Spleen (tissue), 11 donors: Measurements from ENCODE around the gene SGPL1. TPM values are rescaled to one million over a fixed set of nuclear protein-coding genes. Genes with fewer than 3 reads are reported as not detected.

ENCODE experiments used
- DNase-seq: peaks from one replicate; pipeline ENCODE4 v3.0.0-alpha.2; 2020
- H3K27ac ChIP-seq, 8 donors: fragments of 200-600 bp; sonication (generic) in 7 of 8; 1 replicate in 4 of 8; 2 replicates in 4 of 8; pipeline versions ENCODE4 v1.5.0 to v1.8.0; 2016 to 2021; ENCODE audit warnings: inconsistent platforms in 4 of 8, mild to moderate bottlenecking in 4 of 8, moderate library complexity in 1 of 8
- H3K27me3 ChIP-seq, 7 donors: fragments of 200-600 bp; sonication (generic) in 6 of 7; replicated peaks in 1 of 7; 1 replicate in 4 of 7; 2 replicates in 3 of 7; pipeline versions ENCODE4 v1.5.0 to v1.8.0; 2016 to 2021; ENCODE audit warnings: inconsistent platforms in 3 of 7, mild to moderate bottlenecking in 1 of 7
- H3K36me3 ChIP-seq, 6 donors: fragments of 200-600 bp; sonication (generic) in 5 of 6; 1 replicate in 4 of 6; 2 replicates in 2 of 6; pipeline versions ENCODE4 v1.5.0 to v1.8.0; 2016 to 2021; ENCODE audit warnings: inconsistent platforms in 2 of 6
- H3K4me1 ChIP-seq, 6 donors: fragments of 200-600 bp; sonication (generic) in 5 of 6; 1 replicate in 3 of 6; 2 replicates in 3 of 6; pipeline versions ENCODE4 v1.5.0 to v1.8.0; 2016 to 2021; ENCODE audit warnings: inconsistent platforms in 3 of 6
- H3K4me3 ChIP-seq, 8 donors: fragments of 200-600 bp; sonication (generic) in 7 of 8; 1 replicate in 4 of 8; 2 replicates in 4 of 8; pipeline versions ENCODE4 v1.5.0 to v1.8.0; 2016 to 2021; ENCODE audit warnings: inconsistent platforms in 4 of 8, mild to moderate bottlenecking in 4 of 8, moderate library complexity in 2 of 8
- H3K9me3 ChIP-seq, 8 donors: fragments of 200-600 bp; sonication (generic) in 7 of 8; 1 replicate in 4 of 8; 2 replicates in 4 of 8; pipeline versions ENCODE4 v1.5.0 to v1.8.0; 2016 to 2021; ENCODE audit warnings: inconsistent platforms in 4 of 8
- CTCF ChIP-seq, 11 experiments: fragments of 200-600 bp in 7 of 11; fragments of 450-650 bp in 4 of 11; sonication (generic) in 4 of 11; IDR thresholded peaks in 8 of 11; conservative IDR thresholded peaks in 3 of 11; 1 replicate in 7 of 11; 2 replicates in 4 of 11; pipeline versions ENCODE4 v1.4.0 to v1.8.0; 2016 to 2021; ENCODE audit warnings: antibody characterized with exemption in 11 of 11, inconsistent platforms in 4 of 11, mild to moderate bottlenecking in 1 of 11
- POLR2A ChIP-seq, 3 donors: fragments of 450-650 bp; IDR thresholded peaks; one replicate each; pipeline ENCODE4 v1.5.1; 2017; ENCODE audit warnings: antibody characterized with exemption in 3 of 3, mild to moderate bottlenecking in 1 of 3
- POLR2AphosphoS5 ChIP-seq, 3 donors: sonication (generic); formaldehyde crosslinking; IDR thresholded peaks; one replicate each; pipeline ENCODE4 v1.5.1; 2017; ENCODE audit warnings: antibody characterized with exemption in 3 of 3
- WGBS, 5 donors: extraction: QIAGEN DNeasy Blood & Tissue Kit in 3 of 5; methylation state at CpG; one replicate each; pipeline versions ENCODE4 v1.1.5 to v1.1.7; 2013 to 2018; 5-methylcytosine and 5-hydroxymethylcytosine counted together
- intact Hi-C: fragments of 100-400 bp; cut with DNase I; formaldehyde crosslinking; loops from one replicate; pipeline ENCODE4 v1.15.0; 2023; ENCODE audit warnings: low total_unique reads
- polyA plus RNA-seq, 3 donors: library from polyadenylated mRNA; stranded (reverse); fragments of 200-250 nt; gene quantifications; one replicate each; pipeline ENCODE4 v1.2.1, GENCODE V29; 2013
- total RNA-seq, 7 donors: library from RNA; depleted of rRNA in 3 of 7; stranded (reverse); fragments of >200 nt in 3 of 7; fragmentation: NEBNext Ultra II Directional in 4 of 7; extraction: Animal tissue kit (Norgen Biotek cat#: 25700) in 4 of 7; gene quantifications; one replicate each; pipeline versions ENCODE4 v1.1.0 to v1.2.1, GENCODE V29; 2016 to 2021
- donor health status: healthy with polysubstance abuse.
- donor health status: DM: no; HTN: no; CAD: no; lungs with moderate emphysema.
- donor health status: DM: no; HTN: no; CAD: no.
- donor health status: Bipolar disorder and iron deficiency.
- donor health status: healthy.
- donor health status: DM: no; HTN: no; CAD: no.
- donor health status: DM: yes; HTN: yes; CAD: no.

SGPL1 gene
- total and polyA plus RNA-seq, 10 donors: 6.8 to 75.1 (median 60.7) TPM

- Histone ChIP-seq H3K4me1 (no peaks in the 10 kb centered on the region), H3K27ac (no peak overlapping the region), H3K27me3 (no peaks in the 10 kb centered on the region), H3K4me3 (no peak overlapping the region), H3K9me3 (no peaks in the 10 kb centered on the region), H3K36me3 (no peaks in the 10 kb centered on the region)
- TF ChIP-seq POLR2AphosphoS5 (IDR thresholded peaks at IDR 0.05): no peak
- no peak for TF ChIP-seq POLR2A (IDR thresholded peaks at IDR 0.05)
- no peak for TF ChIP-seq CTCF (IDR thresholded peaks at IDR 0.05 in 8 of 11, conservative IDR thresholded peaks at IDR 0.05 in 3 of 11)
- no peak for DNase-seq
- 89 to 99% (median 98%) methylated on average over 3 of the region's 3 CpGs for WGBS, 5 donors
- intact Hi-C loops: no loop called here
Observed at GRCh38 chr10:70805619-70806215, 10.0 kb upstream of the SGPL1 start.

- Histone ChIP-seq H3K4me3 (no peak overlapping the region), H3K27me3 (no peaks in the 10 kb centered on the region), H3K9me3 (no peaks in the 10 kb centered on the region), H3K27ac (no peak overlapping the region), H3K4me1 (no peaks in the 10 kb centered on the region), H3K36me3 (no peaks in the 10 kb centered on the region)
- intact Hi-C loops: no loop called here
- DNase-seq: no peak
- 83 to 100% (median 96%) methylated on average over 1 of the region's 1 CpG for whole genome bisulfite sequencing, 5 donors
- no peak for TF ChIP-seq CTCF (IDR thresholded peaks at IDR 0.05 in 8 of 11, conservative IDR thresholded peaks at IDR 0.05 in 3 of 11)
- no peak for TF ChIP-seq POLR2AphosphoS5 (IDR thresholded peaks at IDR 0.05)
- no peak for TF ChIP-seq POLR2A (IDR thresholded peaks at IDR 0.05)
Observed at GRCh38 chr10:70806841-70807240, 8.9 kb upstream of the SGPL1 start.

GRCh38 chr10:70807556-70807955 is 8.2 kb upstream of the SGPL1 start:
- intact Hi-C loops: no loop called here
- Histone ChIP-seq H3K4me1 (no peaks in the 10 kb centered on the region), H3K27me3 (no peaks in the 10 kb centered on the region), H3K4me3 (no peak overlapping the region), H3K27ac (no peak overlapping the region), H3K36me3 (no peaks in the 10 kb centered on the region), H3K9me3 (no peaks in the 10 kb centered on the region)
- DNase-seq: no peak
- WGBS, 5 donors: 27 to 58% (median 51%) methylated on average over 3 of the region's 3 CpGs
- no peak for TF ChIP-seq POLR2A (IDR thresholded peaks at IDR 0.05)
- TF ChIP-seq POLR2AphosphoS5 (IDR thresholded peaks at IDR 0.05): no peak
- TF ChIP-seq CTCF (IDR thresholded peaks at IDR 0.05 in 8 of 11, conservative IDR thresholded peaks at IDR 0.05 in 3 of 11): no peak

- TF ChIP-seq POLR2AphosphoS5 (IDR thresholded peaks at IDR 0.05) (no peak), CTCF (IDR thresholded peaks at IDR 0.05 in 8 of 11, conservative IDR thresholded peaks at IDR 0.05 in 3 of 11) (no peak), POLR2A (IDR thresholded peaks at IDR 0.05) (no peak)
- Histone ChIP-seq H3K27ac (no peak overlapping the region), H3K4me1 (no peaks in the 10 kb centered on the region), H3K4me3 (no peak overlapping the region), H3K36me3 (no peaks in the 10 kb centered on the region), H3K27me3 (no peaks in the 10 kb centered on the region), H3K9me3 (no peaks in the 10 kb centered on the region)
- intact Hi-C loops: no loop called here
- WGBS, 5 donors: 74 to 92% (median 85%) methylated on average over 6 of the region's 6 CpGs
- no peak for DNase-seq
Observed at GRCh38 chr10:70809011-70809611, 6.6 kb upstream of the SGPL1 start.
